Fibroblast of pulmonary artery (primary cell): ENCODE data around the gene C1QTNF5.

Experiments used
- DNase-seq: peaks from one replicate; pipeline ENCODE4 v3.0.0-alpha.2; 2010; ENCODE audit warnings: low read depth
- H3K4me3 ChIP-seq: replicated peaks from 2 replicates; pipeline ENCODE4 v1.5.1; 2011; ENCODE audit warnings: low read depth, mild to moderate bottlenecking, control low read depth, low read length, moderate library complexity
- TF ChIP-seq, protein P1 (sequence below): IDR thresholded peaks from 2 replicates; pipeline ENCODE4 v1.5.1; 2011; ENCODE audit warnings: mild to moderate bottlenecking, control low read depth, low read length, inconsistent platforms; ENCODE audit errors: missing control alignments

The C1QTNF5 gene

DNA sequence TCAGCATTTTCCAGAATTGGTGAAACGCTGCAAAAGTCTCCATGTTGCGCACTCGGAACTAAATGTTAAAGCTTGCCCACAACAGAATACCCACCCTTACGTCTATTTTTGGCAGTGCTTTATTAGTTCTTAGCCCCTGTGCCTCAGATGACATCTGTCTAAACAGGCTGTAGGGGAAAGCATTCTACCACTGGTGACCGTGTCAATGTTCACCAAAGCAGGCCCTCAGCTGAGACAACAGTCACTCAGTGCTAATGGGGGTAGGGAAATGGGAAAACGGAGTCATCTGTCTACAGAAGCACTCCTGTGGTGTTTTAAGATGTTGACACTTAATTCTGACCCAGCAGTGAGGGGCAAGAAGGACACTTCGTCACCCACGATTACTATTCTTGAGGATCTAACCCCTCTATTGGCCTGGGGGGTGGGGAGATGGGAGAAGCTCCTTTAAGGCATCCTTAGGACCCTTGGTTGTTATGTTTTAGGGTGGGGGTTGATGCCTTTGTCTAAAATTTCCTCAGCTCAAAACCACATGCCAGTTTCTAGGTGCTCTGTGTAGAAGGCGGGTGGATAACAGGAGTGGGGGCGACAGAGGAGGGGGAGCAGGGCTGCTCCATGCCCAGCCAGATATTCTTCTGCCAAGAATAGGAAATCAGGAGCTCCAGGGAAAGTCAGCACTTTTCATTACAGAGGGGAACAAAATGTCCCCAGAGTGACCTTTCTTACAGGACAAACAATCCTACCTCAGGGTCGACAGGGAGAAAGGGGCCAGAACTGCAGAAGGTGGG, 21.4 kb upstream of the C1QTNF5 start:
- TF ChIP-seq, protein P1, sequence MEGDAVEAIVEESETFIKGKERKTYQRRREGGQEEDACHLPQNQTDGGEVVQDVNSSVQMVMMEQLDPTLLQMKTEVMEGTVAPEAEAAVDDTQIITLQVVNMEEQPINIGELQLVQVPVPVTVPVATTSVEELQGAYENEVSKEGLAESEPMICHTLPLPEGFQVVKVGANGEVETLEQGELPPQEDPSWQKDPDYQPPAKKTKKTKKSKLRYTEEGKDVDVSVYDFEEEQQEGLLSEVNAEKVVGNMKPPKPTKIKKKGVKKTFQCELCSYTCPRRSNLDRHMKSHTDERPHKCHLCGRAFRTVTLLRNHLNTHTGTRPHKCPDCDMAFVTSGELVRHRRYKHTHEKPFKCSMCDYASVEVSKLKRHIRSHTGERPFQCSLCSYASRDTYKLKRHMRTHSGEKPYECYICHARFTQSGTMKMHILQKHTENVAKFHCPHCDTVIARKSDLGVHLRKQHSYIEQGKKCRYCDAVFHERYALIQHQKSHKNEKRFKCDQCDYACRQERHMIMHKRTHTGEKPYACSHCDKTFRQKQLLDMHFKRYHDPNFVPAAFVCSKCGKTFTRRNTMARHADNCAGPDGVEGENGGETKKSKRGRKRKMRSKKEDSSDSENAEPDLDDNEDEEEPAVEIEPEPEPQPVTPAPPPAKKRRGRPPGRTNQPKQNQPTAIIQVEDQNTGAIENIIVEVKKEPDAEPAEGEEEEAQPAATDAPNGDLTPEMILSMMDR = no peak
- H3K4me3 ChIP-seq = no peak overlapping the region
- no peak for DNase-seq

DNA sequence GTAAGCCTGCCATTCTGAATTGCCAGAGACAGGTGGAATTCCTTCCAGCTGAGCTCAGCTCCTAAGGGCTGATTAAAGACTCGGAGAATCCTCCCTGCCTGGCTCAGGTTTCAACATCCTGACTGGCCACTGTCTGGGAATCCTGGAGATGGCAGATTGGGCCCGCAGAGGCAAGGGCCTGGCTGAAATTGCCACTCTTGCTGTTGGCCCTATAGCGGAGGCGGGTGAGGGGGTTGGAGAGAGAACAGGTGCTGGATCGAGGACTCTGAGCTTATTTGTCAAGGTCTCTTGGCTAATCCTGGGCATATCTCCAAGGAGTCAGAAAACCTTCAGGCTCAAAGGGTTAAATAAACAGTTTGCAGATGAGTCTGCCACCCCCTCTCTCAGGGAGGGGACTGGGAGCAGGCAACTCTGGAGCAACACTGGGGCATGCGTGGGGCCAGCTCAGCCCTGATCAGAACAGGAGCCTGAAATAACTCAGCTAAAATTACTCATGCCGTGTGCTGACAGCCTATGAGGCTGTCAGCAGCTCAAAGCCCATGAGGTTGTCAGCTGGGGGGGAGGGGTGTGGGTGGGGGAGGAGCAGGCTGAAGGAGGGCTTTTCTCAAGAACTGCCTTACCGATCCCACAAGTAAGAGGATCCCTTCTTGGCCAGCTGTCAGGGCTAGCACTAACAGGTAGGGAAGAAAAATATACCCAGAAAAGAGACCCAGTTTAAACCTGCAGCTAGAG, 20.5 kb upstream of the C1QTNF5 start:
- DNase-seq = peak; percentile 56
- TF ChIP-seq, protein P1 = no peak
- H3K4me3 ChIP-seq = no peak overlapping the region

DNA sequence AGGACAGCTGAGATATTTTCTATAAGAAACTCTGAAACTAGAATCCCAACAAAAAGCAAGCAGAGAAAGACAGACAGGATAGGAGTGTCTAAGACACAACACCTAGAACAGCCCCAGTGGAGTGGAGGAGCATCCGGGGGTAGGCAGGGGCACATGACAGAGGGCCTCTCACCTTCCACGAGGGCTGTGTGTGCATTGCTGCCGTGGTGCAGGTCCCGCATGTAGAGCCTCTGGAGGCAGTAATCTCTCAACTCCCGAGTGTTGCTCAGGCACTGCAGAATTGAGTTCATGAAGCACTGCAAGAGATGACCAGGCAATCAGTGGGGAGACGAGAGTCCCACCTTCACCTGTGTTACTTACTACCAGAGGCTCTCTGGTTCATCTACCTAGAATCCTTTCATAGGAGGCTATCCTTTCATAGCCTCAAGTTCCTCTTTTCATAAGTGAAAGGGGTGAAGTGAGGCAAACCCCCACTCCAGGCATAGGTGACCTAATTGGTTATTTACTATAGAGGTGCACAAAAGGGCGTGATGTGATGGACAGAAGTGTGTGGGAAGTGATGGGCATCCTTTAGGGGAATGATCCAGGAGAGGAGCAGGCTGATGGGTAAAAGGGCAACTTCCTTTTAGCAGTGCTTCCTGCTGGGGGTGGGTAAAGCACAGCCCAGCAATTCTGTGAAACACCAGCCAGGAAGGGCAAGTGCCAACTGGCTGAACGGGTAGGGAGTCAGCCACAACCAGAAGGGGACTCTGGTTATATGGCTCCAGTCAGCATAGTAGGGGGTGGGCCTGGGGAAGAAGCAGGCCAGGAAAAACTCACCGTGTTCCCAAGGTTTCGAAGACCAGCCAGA, 18.9 kb upstream of the C1QTNF5 start:
- no peak for DNase-seq
- no peak overlapping the region for H3K4me3 ChIP-seq
- TF ChIP-seq, protein P1 = no peak

DNA sequence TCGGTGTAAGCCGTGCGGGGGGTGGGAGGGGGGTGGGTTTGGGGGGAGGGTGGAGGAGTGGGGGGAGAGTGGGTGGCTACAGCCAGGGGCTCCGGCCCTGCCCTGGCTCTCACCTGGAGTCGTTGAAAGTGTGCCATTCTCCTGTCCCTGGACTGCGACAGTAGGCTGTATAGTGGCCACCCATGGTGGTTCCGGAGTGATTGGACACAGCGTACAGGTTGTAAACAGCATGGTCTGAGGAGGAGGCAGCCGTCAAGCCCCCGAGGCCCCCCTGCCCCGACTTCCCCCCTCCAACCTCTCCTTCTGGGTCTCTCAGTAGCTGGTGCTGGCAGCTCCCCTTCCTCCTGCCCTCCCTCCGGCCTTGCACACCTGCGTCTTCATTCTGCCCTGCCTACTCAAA, 16.4 kb upstream of the C1QTNF5 start:
- peak overlapping the region; percentile 61 for H3K4me3 ChIP-seq
- no peak for DNase-seq
- TF ChIP-seq, protein P1 = no peak

DNA sequence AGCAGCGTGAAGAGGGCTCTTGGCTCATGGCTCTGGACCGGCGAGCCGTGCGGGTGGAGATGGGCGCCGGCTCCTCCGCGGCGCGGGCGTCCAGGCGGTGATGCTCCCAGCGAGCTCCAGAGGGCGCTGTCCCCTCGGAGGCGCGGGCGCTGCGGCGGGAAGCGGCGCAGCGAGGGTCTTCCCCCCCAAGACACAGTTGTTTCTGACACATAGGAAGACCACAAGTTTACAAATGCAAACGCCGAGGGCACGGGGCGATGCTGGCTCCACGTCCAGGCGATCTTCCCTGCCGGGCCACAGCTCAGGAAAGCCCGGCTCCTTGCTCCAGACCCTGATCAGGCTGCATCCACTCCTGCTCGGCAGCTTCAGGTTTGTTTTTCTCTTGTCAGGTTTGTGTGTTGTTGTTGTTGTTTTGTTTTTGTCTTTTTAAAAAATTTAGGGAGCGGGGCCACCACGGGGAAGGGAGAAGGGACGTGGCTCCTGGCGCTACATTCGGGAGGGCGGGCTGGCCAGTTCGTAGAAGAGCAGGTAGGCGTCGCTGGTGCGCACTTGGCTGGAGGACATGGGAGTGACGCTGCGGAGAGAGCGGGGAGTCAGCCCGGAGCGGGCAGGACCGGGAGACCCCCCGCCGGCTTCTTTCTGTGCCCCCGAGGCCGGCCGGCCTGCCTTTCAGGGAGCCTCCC, 15.8 kb upstream of the C1QTNF5 start:
- DNase-seq = peak; percentile 73
- H3K4me3 ChIP-seq = peak overlapping the region; percentile 61
- TF ChIP-seq, protein P1 = peak; percentile 58

DNA sequence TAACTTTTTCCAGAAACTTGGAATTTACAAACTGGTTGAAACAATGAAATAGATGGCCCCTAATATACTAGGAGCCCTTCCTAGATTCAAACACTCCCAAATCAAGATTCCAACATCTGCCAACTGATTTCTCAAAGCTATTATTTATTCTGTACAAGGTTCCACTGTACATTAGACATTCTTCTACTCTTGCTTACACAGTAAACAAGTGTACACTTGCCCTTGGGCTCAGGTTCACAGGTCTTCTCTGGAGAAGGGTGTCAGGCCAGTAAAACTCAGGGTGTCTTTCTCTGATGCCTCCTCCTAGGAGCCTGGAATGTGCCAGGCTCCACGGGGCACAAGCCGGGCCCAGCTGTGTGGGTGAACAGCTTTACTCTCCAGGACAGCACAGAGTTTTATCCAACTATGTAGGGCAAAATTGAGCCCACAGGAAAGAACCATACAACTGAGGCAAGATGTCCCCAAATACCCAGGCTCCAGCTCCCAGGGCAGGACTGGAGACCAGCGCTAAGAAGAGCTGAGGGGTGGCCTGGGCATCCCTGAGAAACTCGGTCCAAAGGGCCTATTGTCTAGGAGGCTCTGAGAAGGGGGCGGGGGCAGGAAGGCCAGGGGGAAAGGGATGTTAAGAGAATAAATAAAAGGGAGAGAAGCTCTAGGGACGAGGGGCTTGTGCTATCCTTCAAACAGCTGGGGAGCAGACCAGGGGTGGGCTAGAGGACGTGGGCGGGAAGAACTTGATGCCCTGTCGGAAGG, 14.6 kb upstream of the C1QTNF5 start:
- DNase-seq = no peak
- TF ChIP-seq, protein P1 = no peak
- H3K4me3 ChIP-seq = no peak overlapping the region
